K562 (cell line): Measurements from ENCODE around the gene LMTK2. TPM values are rescaled to one million over a fixed set of nuclear protein-coding genes. Genes with fewer than 3 reads are reported as not detected.

Experiments used
- ATF1 ChIP-seq, 2 experiments: fragments of 450-650 bp in 1 of 2; IDR thresholded peaks; 2 replicates each; pipeline ENCODE4 v1.6.1; 2016; ENCODE audit warnings: missing compliant biosample characterization in 1 of 2, missing genetic modification characterization in 1 of 2
- BHLHE40 ChIP-seq: IDR thresholded peaks from 2 replicates; pipeline ENCODE4 v1.6.1; 2011; ENCODE audit warnings: low read length, improper control_type of control experiment
- CBFA2T2 ChIP-seq: fragments of 450-650 bp; conservative IDR thresholded peaks from 2 replicates; pipeline ENCODE4 v1.6.1; 2017; ENCODE audit warnings: mild to moderate bottlenecking
- CBFA2T3 ChIP-seq: fragments of 450-650 bp; IDR thresholded peaks from 2 replicates; pipeline ENCODE4 v1.6.1; 2017
- DPF2 ChIP-seq: fragments of 450-650 bp; IDR thresholded peaks from 2 replicates; pipeline ENCODE4 v1.6.1; 2016
- HDAC1 ChIP-seq, 2 experiments: fragments of 450-650 bp; IDR thresholded peaks; 2 replicates each; pipeline ENCODE4 v1.6.1; 2016 to 2017; ENCODE audit warnings: inconsistent platforms in 1 of 2, mild to moderate bottlenecking in 1 of 2, moderate library complexity in 1 of 2
- KLF16 ChIP-seq: IDR thresholded peaks from 2 replicates; pipeline ENCODE4 v1.6.1; 2016; ENCODE audit warnings: antibody characterized with exemption
- MECOM ChIP-seq: fragments of 250-450 bp; sonication (Bioruptor Pico); IDR thresholded peaks from 2 replicates; pipeline ENCODE4 v1.8.0; 2022; ENCODE audit warnings: inconsistent platforms
- MTA2 ChIP-seq: fragments of 450-650 bp; IDR thresholded peaks from 2 replicates; pipeline ENCODE4 v1.6.1; 2016; ENCODE audit warnings: low read depth
- NCOR1 ChIP-seq: fragments of 450-650 bp; IDR thresholded peaks from 2 replicates; pipeline ENCODE4 v1.6.1; 2016; ENCODE audit warnings: mild to moderate bottlenecking, moderate library complexity
- NFATC3 ChIP-seq: fragments of 450-650 bp; IDR thresholded peaks from 2 replicates; pipeline ENCODE4 v1.6.1; 2017; ENCODE audit warnings: mild to moderate bottlenecking
- NFIC ChIP-seq: fragments of 450-650 bp; IDR thresholded peaks from 2 replicates; pipeline ENCODE4 v1.6.1; 2017; ENCODE audit warnings: mild to moderate bottlenecking, inconsistent platforms
- RCOR1 ChIP-seq, 2 experiments: IDR thresholded peaks; 2 replicates each; pipeline ENCODE4 v1.6.1; 2012; ENCODE audit warnings: low read depth in 2 of 2, low read length in 2 of 2, borderline replicate concordance in 1 of 2, improper control_type of control experiment in 1 of 2
- SMAD2 ChIP-seq: fragments of 150-350 bp; IDR thresholded peaks from 2 replicates; pipeline ENCODE4 v1.6.1; 2014; ENCODE audit warnings: low read depth, mild to moderate bottlenecking, low read length
- SMAD3 ChIP-seq: fragments of 450-650 bp; formaldehyde crosslinking; conservative IDR thresholded peaks from 2 replicates; pipeline ENCODE4 v1.4.0; 2020; ENCODE audit warnings: mild to moderate bottlenecking
- SMARCA4 ChIP-seq: fragments of 450-650 bp; IDR thresholded peaks from 2 replicates; pipeline ENCODE4 v1.6.1; 2016
- SMARCE1 ChIP-seq: fragments of 450-650 bp; IDR thresholded peaks from 2 replicates; pipeline ENCODE4 v1.7.1; 2016; ENCODE audit warnings: mild to moderate bottlenecking
- TAL1 ChIP-seq: fragments of 450-650 bp; IDR thresholded peaks from 2 replicates; pipeline ENCODE4 v1.6.1; 2016; ENCODE audit warnings: mild to moderate bottlenecking
- TEAD1 ChIP-seq, 2 experiments: fragments of 450-650 bp in 1 of 2; sonication (generic) in 1 of 2; formaldehyde crosslinking; IDR thresholded peaks; 2 replicates each; pipeline versions ENCODE4 v1.4.0 to v1.8.0; 2020 to 2022; ENCODE audit warnings: mild to moderate bottlenecking in 2 of 2, missing genetic modification reagents in 1 of 2
- TRIM24 ChIP-seq, 2 experiments: fragments of 450-650 bp; IDR thresholded peaks; 2 replicates each; pipeline ENCODE4 v1.6.1; 2016
- ZNF347 ChIP-seq: fragments of 450-650 bp; formaldehyde crosslinking; IDR thresholded peaks from 2 replicates; pipeline ENCODE4 v1.4.0; 2020; ENCODE audit warnings: low read depth, mild to moderate bottlenecking, moderate library complexity
- ZNF766 ChIP-seq: fragments of 200-800 bp; sonication (Bioruptor generic); conservative IDR thresholded peaks from 2 replicates; pipeline ENCODE4 v1.6.1; 2016; ENCODE audit warnings: missing genetic modification characterization, missing compliant biosample characterization
- polyA plus RNA-seq, 8 experiments: library from polyadenylated mRNA; depleted of rRNA in 4 of 8; stranded (reverse) in 5 of 8; unstranded in 3 of 8; fragments of >200 nt; fragmentation: Nextera tagmentation in 2 of 8; fragmentation: Illumina TruSeq in 1 of 8; extraction: Ambion mirVana in 2 of 8; extraction: Trizol in 1 of 8; gene quantifications; 2 replicates each; pipeline versions ENCODE4 v1.2.1 to v1.2.3, GENCODE V29; 2011 to 2014; ENCODE audit warnings: inconsistent platforms in 1 of 8, missing spikeins in 1 of 8
- total RNA-seq, 7 experiments: library from RNA; depleted of rRNA in 6 of 7; stranded (reverse); fragments of >200 nt in 6 of 7; fragmentation: Illumina TruSeq in 2 of 7; extraction: Trizol in 2 of 7; gene quantifications; 2 replicates each; pipeline versions ENCODE4 v1.2.1 to v1.2.3, GENCODE V29; 2011 to 2021; ENCODE audit warnings: low replicate concordance in 1 of 7
- TF ChIP-seq, protein P1 (sequence below), 3 experiments: fragments of 200-800 bp in 1 of 3; fragments of 250-450 bp in 1 of 3; fragments of 450-650 bp in 1 of 3; sonication (Bioruptor Pico) in 1 of 3; sonication (Bioruptor generic) in 1 of 3; formaldehyde crosslinking in 1 of 3; IDR thresholded peaks; 2 replicates each; pipeline versions ENCODE4 v1.6.1 to v1.8.0; 2016 to 2022; ENCODE audit warnings: mild to moderate bottlenecking in 2 of 3, missing genetic modification characterization in 2 of 3, missing compliant biosample characterization in 1 of 3, moderate library complexity in 1 of 3
- TF ChIP-seq, protein P2 (sequence below): fragments of 450-650 bp; formaldehyde crosslinking; conservative IDR thresholded peaks from 2 replicates; pipeline ENCODE4 v1.4.0; 2022; ENCODE audit warnings: mild to moderate bottlenecking, missing genetic modification characterization

Gene LMTK2
- total and polyA plus RNA-seq, 9 of the 15 experiments (the other 6 are each of a cell fraction or from before 2014, with no cell fraction given): 0.78 to 16.4 (median 6.3) TPM

GRCh38 chr7:98175260-98175940 lies 68.7 kb downstream of the LMTK2 start (continued):
- TF ChIP-seq NFATC3: no peak
- TF ChIP-seq, protein P1, sequence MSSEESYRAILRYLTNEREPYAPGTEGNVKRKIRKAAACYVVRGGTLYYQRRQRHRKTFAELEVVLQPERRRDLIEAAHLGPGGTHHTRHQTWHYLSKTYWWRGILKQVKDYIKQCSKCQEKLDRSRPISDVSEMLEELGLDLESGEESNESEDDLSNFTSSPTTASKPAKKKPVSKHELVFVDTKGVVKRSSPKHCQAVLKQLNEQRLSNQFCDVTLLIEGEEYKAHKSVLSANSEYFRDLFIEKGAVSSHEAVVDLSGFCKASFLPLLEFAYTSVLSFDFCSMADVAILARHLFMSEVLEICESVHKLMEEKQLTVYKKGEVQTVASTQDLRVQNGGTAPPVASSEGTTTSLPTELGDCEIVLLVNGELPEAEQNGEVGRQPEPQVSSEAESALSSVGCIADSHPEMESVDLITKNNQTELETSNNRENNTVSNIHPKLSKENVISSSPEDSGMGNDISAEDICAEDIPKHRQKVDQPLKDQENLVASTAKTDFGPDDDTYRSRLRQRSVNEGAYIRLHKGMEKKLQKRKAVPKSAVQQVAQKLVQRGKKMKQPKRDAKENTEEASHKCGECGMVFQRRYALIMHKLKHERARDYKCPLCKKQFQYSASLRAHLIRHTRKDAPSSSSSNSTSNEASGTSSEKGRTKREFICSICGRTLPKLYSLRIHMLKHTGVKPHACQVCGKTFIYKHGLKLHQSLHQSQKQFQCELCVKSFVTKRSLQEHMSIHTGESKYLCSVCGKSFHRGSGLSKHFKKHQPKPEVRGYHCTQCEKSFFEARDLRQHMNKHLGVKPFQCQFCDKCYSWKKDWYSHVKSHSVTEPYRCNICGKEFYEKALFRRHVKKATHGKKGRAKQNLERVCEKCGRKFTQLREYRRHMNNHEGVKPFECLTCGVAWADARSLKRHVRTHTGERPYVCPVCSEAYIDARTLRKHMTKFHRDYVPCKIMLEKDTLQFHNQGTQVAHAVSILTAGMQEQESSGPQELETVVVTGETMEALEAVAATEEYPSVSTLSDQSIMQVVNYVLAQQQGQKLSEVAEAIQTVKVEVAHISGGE (CRISPR knock-in tag; IDR thresholded peaks at IDR 0.05): 0 out of 6 replicates have a peak, but pooled peaks of 1 of the 3 experiments have one; percentile 37
- peak; percentile 72 for TF ChIP-seq CBFA2T2
- TF ChIP-seq KLF16: peak; percentile 47; the same call in 1 of the 2 replicates
- TF ChIP-seq DPF2: peak; percentile 65
- TF ChIP-seq, protein P2, sequence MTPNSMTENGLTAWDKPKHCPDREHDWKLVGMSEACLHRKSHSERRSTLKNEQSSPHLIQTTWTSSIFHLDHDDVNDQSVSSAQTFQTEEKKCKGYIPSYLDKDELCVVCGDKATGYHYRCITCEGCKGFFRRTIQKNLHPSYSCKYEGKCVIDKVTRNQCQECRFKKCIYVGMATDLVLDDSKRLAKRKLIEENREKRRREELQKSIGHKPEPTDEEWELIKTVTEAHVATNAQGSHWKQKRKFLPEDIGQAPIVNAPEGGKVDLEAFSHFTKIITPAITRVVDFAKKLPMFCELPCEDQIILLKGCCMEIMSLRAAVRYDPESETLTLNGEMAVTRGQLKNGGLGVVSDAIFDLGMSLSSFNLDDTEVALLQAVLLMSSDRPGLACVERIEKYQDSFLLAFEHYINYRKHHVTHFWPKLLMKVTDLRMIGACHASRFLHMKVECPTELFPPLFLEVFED (CRISPR knock-in tag): 0 out of 2 replicates have a peak, but pooled peaks have one; percentile 34
- TF ChIP-seq ZNF347: no peak
- peak; percentile 87 for TF ChIP-seq BHLHE40
- 0 out of 2 replicates have a peak, but pooled peaks have one; percentile 50 for TF ChIP-seq SMAD3 (CRISPR knock-in tag)
- no peak for TF ChIP-seq SMAD2
- TF ChIP-seq MECOM (CRISPR knock-in tag): peak; percentile 43; the same call in 1 of the 2 replicates
- peak; percentile 29; the same call in 1 of the 2 replicates for TF ChIP-seq NFIC
- 0 out of 2 replicates have a peak, but pooled peaks have one; percentile 35 for TF ChIP-seq SMARCE1
- TF ChIP-seq CBFA2T3: peak; percentile 87
- TF ChIP-seq TAL1: peak; percentile 66
- TF ChIP-seq MTA2: 0 out of 2 replicates have a peak, but pooled peaks have one; percentile 17
- TF ChIP-seq HDAC1 (IDR thresholded peaks at IDR 0.05): peak in 1 of 2 experiments; percentile 50; a peak in 1 of 4 replicates
- TF ChIP-seq SMARCA4: peak; percentile 53; the same call in 1 of the 2 replicates
- peak in 1 of 2 experiments; percentile 17; a peak in 1 of 4 replicates for TF ChIP-seq TRIM24 (IDR thresholded peaks at IDR 0.05)
- peak in 1 of 2 experiments; percentile 54; a peak in 1 of 4 replicates for TF ChIP-seq RCOR1 (IDR thresholded peaks at IDR 0.05; ENCODE audit: borderline replicate concordance in 1 of 2, low read depth in 2 of 2, low read length in 2 of 2)
- TF ChIP-seq TEAD1 (CRISPR knock-in tag; IDR thresholded peaks at IDR 0.05): peak in 1 of 2 experiments; percentile 60; a peak in 1 of 4 replicates
- TF ChIP-seq NCOR1: peak; percentile 67; the same call in 1 of the 2 replicates
- 0 out of 2 replicates have a peak, but pooled peaks have one; percentile 35 for TF ChIP-seq ZNF766 (CRISPR knock-in tag)
- no peak for TF ChIP-seq ATF1 (CRISPR knock-in tag; IDR thresholded peaks at IDR 0.05)
- no peak for TF ChIP-seq ATF1 (tag; IDR thresholded peaks at IDR 0.05)
